Stimulated activated naive CD8-positive, alpha-beta T cell treated with anti-CD3 and anti-CD28 coated beads, Interleukin-15, amount 100 ng/mL, for 72 hours (primary cell): ENCODE measurements around the gene NTN3.

Experiments used
- ATAC-seq: fragments of 150-1000 bp; cut with Tn5 transposase; 2 replicates; pipeline ENCODE4 v1.10.0; 2021; ENCODE audit warnings: mild to moderate bottlenecking, moderate library complexity
- DNase-seq, 2 donors: peaks; one replicate each; pipeline ENCODE4 v3.0.0; 2021 to 2022
- H3K27ac Mint-ChIP-seq, 2 donors: one replicate each; pipeline ENCODE4 v1.8.0; 2022; ENCODE audit warnings: mild to moderate bottlenecking in 2 of 2, mixed read lengths in 2 of 2, moderate library complexity in 2 of 2
- H3K27me3 Mint-ChIP-seq: one replicate; pipeline ENCODE4 v1.8.0; 2022; ENCODE audit warnings: mixed read lengths
- H3K4me1 Mint-ChIP-seq: one replicate; pipeline ENCODE4 v1.8.0; 2022; ENCODE audit warnings: mild to moderate bottlenecking, mixed read lengths
- H3K4me3 Mint-ChIP-seq, 2 donors: one replicate each; pipeline ENCODE4 v1.8.0; 2022; ENCODE audit warnings: mild to moderate bottlenecking in 2 of 2, mixed read lengths in 2 of 2, moderate library complexity in 1 of 2
- H3K9me3 Mint-ChIP-seq, 2 donors: one replicate each; pipeline ENCODE4 v1.8.0; 2022; ENCODE audit warnings: mixed read lengths in 2 of 2

NTN3 gene

DNA sequence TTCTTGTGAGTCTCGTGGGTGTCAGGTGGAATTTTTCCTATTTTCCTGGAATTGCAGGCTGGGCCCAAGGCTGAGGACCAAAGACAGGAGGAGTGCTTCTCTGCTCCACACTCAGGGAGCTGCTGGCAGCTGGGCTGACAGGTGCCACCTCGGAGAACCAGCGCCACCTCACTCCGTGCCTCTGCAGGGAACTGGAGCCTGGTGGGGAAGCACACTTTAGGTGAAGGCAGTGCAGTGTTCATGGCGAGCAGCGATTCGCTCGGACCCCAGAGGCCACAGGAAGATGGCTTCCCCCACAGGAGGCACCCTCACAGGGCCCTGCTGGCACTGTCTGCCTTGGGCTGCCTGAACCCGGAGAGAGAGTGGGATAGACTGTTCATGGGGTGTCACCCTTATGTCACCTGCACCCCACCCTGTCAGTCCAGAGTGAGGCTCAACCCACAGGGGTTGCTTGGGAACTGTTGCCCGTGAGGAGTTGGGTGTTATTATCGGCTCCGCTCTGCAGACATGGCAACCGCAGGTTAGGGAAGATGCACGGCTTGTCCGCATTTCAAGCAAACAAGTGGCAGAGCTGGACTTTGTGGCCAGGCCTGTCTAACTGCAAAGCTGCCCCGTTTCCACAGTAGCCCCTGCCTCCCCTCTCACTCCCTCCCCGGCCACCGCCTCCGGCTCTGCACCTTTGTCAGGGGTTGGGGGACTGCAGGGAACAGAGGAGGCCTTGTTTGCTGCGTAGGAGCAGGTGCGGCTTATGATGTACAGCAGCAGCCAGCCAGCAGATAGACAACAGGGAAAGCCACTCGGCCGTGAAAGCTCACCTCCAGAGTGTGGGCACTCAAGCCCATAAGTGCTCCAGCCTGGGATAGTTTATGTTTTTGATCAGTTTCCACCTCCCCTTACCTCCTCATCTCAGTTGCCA lies 19.4 kb downstream of the NTN3 start:
- Mint-ChIP-seq H3K4me1 (peaks cover 23% of the 10 kb centered on the region), H3K27ac (no peak overlapping the region), H3K9me3 (no peaks in the 10 kb centered on the region), H3K4me3 (no peak overlapping the region), H3K27me3 (no peaks in the 10 kb centered on the region)
- ATAC-seq (no peak), DNase-seq (no peak)

DNA sequence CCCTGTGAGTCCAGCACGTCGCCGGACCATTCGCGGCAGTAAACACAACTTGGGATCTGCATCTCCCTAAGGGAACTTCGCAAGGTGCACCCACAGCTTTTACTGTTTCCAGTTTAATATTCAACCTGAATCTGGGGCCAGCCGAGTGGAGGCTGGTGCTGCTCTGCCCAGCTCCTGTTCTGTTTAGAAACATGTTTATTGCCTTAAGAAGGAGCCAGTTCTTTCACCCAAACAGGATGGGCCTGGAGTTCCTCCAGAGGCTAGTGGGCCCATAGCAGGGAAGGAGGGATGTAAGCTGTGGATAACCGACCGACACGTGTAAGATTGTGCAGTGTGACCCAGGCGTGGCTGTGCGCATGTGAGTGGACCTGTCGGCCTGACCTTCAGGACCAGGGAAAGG lies 21.2 kb downstream of the NTN3 start:
- Mint-ChIP-seq H3K9me3 (no peaks in the 10 kb centered on the region), H3K27ac (peak overlapping the region in 1 of 2 donors; percentile 34), H3K27me3 (no peaks in the 10 kb centered on the region), H3K4me1 (peaks cover 10% of the 10 kb centered on the region), H3K4me3 (no peak overlapping the region)
- no peak for ATAC-seq
- DNase-seq = no peak

DNA sequence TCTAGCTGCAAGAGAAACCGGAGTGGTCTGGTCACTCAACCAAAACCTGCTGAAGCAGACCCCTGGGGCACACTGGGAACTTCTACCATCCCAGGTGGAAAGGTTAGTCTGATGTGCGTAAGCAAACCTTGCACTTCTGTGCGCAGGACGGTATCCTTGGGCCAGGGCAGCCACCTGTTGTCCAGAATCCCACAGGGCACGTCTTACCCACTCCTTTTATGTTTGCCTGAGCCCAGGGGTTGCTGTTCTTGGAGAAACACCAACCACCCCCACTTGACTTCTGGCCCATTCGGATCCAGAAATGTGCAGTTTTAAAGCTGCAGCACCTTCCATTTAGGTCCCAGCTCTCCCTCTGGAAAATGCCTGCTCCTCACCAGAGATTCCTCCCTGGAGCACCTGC lies 22.5 kb downstream of the NTN3 start:
- ATAC-seq (no peak), DNase-seq (no peak)
- Mint-ChIP-seq H3K4me3 (no peak overlapping the region), H3K27me3 (no peaks in the 10 kb centered on the region), H3K27ac (peak overlapping the region in 1 of 2 donors; percentile 86), H3K4me1 (no peaks in the 10 kb centered on the region), H3K9me3 (no peaks in the 10 kb centered on the region)

DNA sequence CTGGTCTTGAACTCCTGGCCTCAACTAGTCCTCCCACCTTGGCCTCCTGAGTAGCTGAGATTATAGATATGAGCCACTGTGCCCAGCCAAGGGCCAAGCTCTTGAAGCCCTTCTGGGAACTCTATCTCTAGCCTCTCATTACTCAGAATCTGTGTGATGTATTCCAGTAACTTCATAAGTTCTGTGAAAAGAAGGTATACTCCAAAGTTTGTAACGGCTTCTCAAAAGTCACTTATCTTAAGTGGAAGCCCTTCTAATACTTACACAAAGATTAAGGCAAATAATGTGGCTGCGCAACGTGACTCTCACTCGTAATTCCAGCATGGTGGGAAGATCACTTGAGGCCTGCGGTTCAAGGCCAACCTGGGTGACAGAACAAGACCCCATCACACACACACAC lies 23.5 kb downstream of the NTN3 start:
- no peaks in the 10 kb centered on the region for H3K27me3 Mint-ChIP-seq
- no peak overlapping the region for H3K27ac Mint-ChIP-seq
- H3K4me3 Mint-ChIP-seq = no peak overlapping the region
- H3K4me1 Mint-ChIP-seq = no peaks in the 10 kb centered on the region
- DNase-seq = no peak
- no peak for ATAC-seq
- no peaks in the 10 kb centered on the region for H3K9me3 Mint-ChIP-seq

DNA sequence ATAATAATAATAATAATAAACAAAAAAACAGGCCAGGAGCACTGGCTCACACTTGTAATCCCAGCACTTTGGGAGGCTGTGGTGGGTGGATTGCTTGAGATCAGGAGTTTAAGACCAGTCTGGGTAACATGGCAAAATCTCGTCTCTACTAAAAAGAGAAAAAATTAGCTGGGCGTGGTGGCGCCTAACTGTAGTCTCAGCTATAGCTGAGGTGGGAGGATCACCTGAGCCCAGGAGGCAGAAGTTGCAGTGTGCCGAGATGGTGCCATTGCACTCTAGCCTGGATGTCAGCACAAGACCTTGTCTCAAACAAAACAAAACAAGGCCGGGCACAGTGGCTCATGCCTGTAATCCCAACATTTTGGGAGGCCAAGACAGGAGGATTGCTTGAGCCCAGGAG lies 23.9 kb downstream of the NTN3 start:
- H3K27me3 Mint-ChIP-seq = no peaks in the 10 kb centered on the region
- no peak for ATAC-seq
- no peaks in the 10 kb centered on the region for H3K9me3 Mint-ChIP-seq
- no peak for DNase-seq
- no peak overlapping the region for H3K27ac Mint-ChIP-seq
- H3K4me3 Mint-ChIP-seq = no peak overlapping the region
- no peaks in the 10 kb centered on the region for H3K4me1 Mint-ChIP-seq

DNA sequence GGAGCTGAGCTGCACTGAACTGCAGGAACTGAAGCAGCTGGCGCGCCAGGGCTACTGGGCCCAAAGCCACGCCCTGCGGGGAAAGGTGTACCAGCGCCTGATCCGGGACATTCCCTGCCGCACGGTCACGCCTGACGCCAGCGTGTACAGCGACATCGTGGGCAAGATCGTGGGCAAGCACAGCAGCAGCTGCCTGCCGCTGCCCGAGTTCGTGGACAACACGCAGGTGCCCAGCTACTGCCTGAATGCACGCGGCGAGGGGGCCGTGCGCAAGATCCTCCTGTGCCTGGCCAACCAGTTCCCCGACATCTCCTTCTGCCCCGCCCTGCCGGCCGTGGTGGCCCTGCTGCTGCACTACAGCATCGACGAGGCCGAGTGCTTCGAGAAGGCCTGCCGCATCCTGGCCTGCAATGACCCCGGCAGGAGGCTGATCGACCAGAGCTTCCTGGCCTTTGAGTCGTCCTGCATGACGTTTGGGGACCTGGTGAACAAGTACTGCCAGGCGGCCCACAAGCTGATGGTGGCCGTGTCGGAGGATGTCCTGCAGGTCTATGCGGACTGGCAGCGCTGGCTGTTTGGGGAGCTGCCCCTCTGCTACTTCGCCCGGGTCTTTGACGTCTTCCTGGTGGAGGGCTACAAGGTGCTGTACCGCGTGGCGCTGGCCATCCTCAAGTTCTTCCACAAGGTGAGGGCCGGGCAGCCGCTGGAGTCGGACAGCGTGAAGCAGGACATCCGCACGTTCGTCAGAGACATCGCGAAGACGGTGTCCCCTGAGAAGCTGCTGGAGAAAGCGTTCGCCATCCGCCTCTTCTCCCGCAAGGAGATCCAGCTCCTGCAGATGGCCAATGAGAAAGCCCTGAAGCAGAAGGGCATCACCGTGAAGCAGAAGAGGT lies 25.4 kb downstream of the NTN3 start:
- H3K4me3 Mint-ChIP-seq = no peak overlapping the region
- ATAC-seq = no peak
- DNase-seq = no peak
- no peaks in the 10 kb centered on the region for H3K9me3 Mint-ChIP-seq
- no peaks in the 10 kb centered on the region for H3K27me3 Mint-ChIP-seq
- H3K27ac Mint-ChIP-seq = no peak overlapping the region
- no peaks in the 10 kb centered on the region for H3K4me1 Mint-ChIP-seq

DNA sequence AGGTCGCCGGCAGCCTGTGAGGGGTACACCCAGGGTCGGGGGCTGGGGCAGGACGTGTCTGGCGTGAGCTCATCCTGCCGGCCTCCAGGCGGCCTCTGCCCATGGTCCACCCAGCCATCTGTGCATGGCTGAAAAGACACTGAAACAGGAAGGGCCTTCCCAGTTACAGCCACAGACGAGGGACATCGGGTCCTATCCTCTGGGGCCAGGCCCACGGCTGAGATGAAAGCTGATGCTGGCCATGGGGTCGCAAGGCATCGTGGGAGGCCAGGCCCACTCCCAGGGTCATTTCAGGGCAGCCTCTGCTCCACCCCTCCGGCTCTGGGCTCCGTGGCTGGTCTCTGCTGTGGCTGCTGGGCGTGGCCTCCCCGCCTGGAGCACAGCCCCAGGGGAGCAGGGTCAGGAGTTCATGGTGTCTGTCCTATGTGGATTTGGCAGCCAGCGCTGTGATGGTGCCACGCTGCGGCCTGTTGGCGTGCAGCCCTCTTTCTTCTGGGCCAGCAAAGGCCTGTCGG lies 26.1 kb downstream of the NTN3 start:
- ATAC-seq = no peak

DNA sequence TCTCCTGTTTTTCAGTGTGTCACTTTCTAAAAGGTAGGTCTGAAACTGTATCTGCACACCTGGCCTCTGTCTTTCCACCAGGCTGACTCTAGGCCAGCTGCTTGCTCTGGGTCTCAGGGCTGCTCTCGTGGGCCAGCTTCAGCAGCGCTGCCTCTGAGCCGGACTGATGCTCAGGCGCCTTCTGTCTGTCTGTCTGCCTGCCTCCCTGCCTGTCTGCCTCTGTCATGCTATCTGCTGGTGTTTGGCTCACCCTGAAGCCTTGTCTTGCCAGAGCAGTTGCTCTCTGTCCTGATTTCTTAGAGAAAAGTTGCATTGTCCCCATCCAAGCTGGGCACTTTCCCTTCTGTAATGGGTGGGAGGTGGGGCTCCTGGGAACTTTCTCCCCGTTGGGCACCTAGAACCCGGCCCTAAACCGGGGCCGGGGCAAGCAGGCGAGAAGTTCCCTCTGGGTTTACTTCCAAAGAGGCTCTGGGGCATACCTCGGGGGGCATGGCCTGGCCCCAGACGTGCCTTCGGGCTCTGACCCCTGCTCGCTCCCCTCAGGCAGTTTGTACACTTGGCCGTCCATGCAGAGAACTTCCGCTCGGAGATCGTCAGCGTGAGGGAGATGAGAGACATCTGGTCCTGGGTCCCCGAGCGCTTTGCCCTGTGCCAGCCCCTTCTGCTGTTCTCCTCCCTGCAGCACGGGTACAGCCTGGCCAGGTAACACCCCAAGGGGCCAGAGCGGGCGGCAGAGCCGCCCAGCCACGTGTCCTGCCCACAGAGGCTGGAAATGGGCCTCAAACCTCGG lies 26.8 kb downstream of the NTN3 start:
- H3K9me3 Mint-ChIP-seq = no peaks in the 10 kb centered on the region
- no peak overlapping the region for H3K4me3 Mint-ChIP-seq
- H3K27ac Mint-ChIP-seq = no peak overlapping the region
- ATAC-seq = no peak
- DNase-seq = no peak
- no peaks in the 10 kb centered on the region for H3K4me1 Mint-ChIP-seq
- no peaks in the 10 kb centered on the region for H3K27me3 Mint-ChIP-seq

More for the DNA sequence above, 26.1 kb downstream of the NTN3 start:
- H3K4me1 Mint-ChIP-seq = no peaks in the 10 kb centered on the region
- DNase-seq = no peak
- H3K27me3 Mint-ChIP-seq = no peaks in the 10 kb centered on the region
- no peak overlapping the region for H3K27ac Mint-ChIP-seq
- no peaks in the 10 kb centered on the region for H3K9me3 Mint-ChIP-seq
- no peak overlapping the region for H3K4me3 Mint-ChIP-seq

DNA sequence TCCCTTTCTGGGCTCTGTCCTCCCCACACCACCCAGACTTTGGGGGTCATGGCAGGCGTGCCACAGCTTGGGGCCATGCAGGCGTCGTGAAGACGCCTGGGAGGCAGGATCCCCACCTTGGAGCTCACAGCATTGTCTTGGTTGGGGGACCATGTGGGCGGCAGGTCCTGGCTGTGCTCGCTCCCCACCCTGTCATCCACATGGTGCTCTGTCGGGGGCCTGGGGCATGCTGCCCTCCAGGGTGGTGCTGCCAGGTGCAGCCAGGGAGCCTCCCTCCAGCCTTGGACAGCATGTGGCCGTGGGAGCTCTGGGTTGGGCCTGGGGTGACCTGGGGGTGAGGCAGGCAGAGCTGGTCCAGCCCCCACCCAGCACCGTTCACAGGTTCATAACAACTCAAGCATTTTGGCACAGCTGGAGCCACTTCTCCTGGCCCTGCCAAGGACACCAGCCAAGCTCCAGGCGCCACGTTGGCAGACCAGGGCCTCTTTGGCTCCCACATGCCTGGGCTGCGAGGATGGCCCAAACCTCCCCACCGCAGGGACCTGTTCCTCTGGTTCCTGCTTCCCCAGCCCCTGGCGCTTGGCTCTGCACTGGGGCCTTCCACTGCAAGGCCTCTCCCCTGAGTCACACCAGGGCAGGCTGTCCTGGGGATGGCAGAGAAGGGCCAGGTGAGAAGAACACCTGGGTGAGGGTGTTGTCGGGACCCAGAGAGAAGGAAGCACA lies 27.6 kb downstream of the NTN3 start:
- Mint-ChIP-seq H3K4me3 (no peak overlapping the region), H3K4me1 (no peaks in the 10 kb centered on the region), H3K27me3 (no peaks in the 10 kb centered on the region), H3K27ac (peak overlapping the region in 1 of 2 donors; percentile 65), H3K9me3 (no peaks in the 10 kb centered on the region)
- no peak for DNase-seq
- ATAC-seq = no peak

DNA sequence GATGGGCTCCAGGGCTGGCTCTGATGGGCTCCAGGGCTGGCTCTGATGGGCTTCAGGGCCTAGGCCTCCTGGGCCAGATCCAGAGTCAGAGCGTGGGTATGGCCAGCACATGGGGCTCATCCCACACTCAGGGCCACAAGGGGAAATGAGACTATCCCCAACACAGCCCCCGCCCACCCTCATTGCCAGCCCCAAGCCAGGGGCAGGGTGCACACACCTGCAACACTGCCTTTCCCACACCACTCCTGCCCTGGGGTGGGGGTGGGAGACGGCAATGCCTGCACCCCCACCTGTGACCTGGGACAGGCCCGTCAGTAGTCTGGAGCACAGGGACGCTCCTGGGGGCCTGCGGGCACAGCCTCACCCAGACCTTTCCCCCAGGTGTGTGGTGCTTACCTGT lies 28.4 kb downstream of the NTN3 start:
- DNase-seq (no peak), ATAC-seq (no peak)
- Mint-ChIP-seq H3K4me1 (no peaks in the 10 kb centered on the region), H3K9me3 (no peaks in the 10 kb centered on the region), H3K4me3 (no peak overlapping the region), H3K27me3 (no peaks in the 10 kb centered on the region), H3K27ac (no peak overlapping the region)

DNA sequence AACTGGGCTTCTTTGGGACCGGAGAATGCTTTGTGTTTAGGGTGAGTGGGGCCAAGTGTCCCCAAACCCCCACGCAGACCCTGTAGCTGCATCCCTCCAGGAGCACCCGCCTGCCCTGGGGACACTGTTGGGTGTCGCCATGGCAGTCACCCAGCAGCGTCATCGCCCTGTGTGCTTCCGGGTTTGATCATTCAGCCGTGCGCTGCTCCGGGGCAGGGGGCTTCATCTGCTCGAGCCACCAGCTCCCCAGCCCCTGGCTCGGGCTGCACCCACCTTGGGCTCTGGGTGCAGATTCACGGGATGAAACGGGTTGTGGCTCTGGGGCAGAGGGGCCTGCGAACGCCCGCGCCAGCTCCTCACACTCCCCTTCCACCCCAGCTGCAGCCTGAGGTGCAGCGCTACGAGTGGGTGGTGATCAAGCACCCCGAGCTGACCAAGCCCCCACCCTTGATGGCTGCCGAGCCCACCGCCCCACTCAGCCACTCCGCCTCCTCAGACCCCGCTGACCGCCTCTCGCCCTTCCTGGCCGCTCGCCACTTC lies 28.9 kb downstream of the NTN3 start:
- ATAC-seq (no peak), DNase-seq (no peak)
- Mint-ChIP-seq H3K9me3 (no peaks in the 10 kb centered on the region), H3K27me3 (no peaks in the 10 kb centered on the region), H3K4me3 (no peak overlapping the region), H3K27ac (no peak overlapping the region), H3K4me1 (no peaks in the 10 kb centered on the region)

DNA sequence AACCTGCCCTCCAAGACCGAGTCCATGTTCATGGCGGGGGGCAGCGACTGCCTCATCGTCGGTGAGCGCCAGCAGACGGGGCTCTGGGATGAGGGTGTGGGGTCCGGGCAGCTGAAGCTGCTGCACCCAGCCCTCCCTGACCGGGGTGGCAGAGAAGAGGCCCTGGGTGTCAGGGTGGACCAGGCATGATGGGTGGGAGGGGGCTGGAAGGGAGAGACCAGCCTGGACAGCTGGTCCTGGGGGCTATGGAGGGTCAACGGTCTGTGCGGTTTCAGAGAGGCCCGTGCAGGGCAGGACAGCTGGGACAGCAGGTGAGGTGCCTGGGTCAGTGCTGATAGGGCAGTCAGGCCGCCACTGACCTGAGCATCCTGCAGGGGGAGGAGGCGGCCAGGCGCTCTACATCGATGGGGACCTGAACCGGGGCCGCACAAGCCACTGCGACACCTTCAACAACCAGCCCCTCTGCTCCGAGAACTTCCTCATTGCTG lies 29.4 kb downstream of the NTN3 start:
- Mint-ChIP-seq H3K9me3 (no peaks in the 10 kb centered on the region), H3K27ac (no peak overlapping the region), H3K4me3 (no peak overlapping the region), H3K4me1 (no peaks in the 10 kb centered on the region), H3K27me3 (no peaks in the 10 kb centered on the region)
- ATAC-seq = peak; percentile 3
- DNase-seq = no peak

DNA sequence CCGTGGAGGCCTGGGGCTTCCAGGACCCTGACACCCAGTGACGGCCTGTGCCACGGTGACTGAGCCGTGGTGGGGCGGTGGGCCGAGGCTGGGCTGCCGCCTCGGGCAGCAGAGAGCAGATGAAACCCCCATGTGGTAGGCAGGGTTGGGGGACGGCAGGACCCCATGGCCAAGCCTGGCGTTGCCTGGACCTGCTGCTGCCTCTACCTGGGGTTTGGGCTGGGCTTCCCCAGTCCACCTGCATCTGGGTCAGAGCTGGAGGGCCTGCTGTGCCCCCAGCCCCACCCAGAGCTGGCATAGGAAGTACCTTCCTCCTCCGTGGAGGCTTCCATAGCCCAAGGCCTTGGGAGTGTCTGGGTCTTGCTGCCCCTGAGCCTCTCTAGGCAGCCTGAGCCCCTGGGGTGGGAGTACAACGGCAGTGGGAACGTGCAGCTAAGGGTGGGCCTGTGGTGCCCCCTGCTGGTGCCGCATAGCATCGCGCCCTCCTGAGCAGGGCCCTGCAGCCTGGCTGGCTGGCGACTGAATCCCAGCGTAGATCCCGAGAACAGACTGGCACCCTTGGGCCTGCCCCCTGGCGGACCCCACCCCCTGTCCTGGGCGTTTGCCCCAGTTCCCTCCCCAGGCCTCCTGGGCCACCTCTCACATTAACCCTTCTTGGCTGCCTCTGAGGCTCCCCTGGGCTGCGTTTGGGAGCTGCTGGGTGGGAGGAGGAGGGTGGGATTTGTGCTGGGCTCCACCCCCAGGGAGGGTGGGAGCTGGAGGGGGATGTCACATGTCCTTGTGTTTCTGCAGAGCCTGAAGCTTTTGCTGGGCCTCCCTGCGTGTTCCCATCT lies 30.0 kb downstream of the NTN3 start:
- ATAC-seq (peak; percentile 90), DNase-seq (peak; percentile 80 to 81)

More for the DNA sequence above, 30.0 kb downstream of the NTN3 start:
- no peaks in the 10 kb centered on the region for H3K4me1 Mint-ChIP-seq
- no peaks in the 10 kb centered on the region for H3K9me3 Mint-ChIP-seq
- no peaks in the 10 kb centered on the region for H3K27me3 Mint-ChIP-seq
- H3K4me3 Mint-ChIP-seq = no peak overlapping the region
- no peak overlapping the region for H3K27ac Mint-ChIP-seq
